HT-29 (cell line): Measurements from ENCODE around the gene PC. TPM values are rescaled to one million over a fixed set of nuclear protein-coding genes. Genes with fewer than 3 reads are reported as not detected.
"Not testable (repeated sequence)": the region's sequence is repeated elsewhere in the genome, so short reads cannot be mapped to it uniquely, and the experiment has no call there.

ENCODE experiments used
- DNase-seq: peaks from one replicate; pipeline ENCODE4 v3.0.0-alpha.2; 2015; ENCODE audit warnings: low spot score
- total RNA-seq: library from RNA; depleted of rRNA; stranded (reverse); fragments of >200 nt; shearing (Covaris generic); gene quantifications from 2 replicates; pipeline ENCODE4 v1.2.3, GENCODE V29; 2014

Gene PC
- total RNA-seq, 1 experiment from 2014 or later, result 48.8 TPM

- no peak for DNase-seq
These were observed 20.5 kb upstream of the PC start for GRCh38 chr11:66978717-66979116.

DNA sequence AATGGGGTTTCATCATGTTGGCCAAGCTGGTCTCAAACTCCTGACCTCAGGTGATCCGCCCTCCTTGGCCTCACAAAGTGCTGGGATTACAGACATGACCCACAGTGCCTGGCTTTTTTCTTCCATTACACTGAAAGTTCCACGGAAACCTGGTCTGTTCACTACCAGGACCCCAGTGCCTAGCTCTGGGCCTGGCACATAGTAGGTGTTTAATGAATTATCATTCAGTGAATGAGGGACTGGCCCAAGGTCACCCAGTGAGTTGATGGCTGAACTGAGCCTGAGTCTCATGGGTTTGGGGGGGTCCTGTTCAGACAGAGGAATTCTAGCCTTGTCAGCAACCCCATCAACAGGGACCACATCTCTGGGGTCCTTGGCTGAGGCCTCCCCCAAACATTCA is 20.0 kb upstream of the PC start:
- DNase-seq, result no peak

DNA sequence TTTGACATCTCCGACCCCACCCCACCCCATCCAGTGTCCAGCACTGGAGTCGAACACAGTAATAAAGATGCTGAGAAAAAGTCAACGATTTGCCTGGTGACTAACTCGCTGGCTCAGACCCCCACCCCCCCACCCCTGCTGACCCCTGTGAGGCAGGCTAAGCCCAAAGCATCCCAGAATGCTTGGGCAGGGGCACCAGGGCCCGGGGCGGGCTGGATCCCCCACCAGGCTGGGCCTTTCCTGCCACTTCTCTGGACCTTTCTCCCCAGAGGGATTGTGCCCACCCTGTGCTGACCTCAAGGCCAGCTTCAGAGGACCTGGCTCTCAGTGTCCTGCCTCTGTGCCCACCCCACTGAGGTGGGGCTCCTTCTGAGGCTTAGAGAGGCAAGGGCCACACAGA is 18.7 kb upstream of the PC start:
- DNase-seq, result no peak

DNA sequence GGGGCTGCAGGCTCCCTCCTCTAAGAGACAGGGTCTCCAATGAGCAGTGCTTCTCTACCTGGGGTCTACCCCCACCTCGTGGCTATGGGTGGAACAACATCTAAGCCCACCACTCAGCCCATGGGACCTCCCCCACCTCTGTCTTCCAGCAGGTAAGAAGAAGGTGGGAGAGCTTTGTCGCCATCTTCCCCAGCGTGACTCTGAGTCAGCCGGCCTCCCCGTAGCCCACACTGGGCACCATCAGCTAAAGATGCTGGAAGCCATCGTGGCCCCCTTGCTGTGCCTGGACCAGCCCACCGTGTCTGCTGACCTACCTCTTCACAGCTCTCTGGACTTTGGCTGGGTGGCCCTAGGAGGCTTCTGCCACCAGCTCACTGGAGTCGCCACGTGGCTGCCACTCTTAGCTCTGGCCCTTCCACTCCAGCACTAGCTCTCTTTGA is 17.9 kb upstream of the PC start:
- DNase-seq, result no peak

- no peak for DNase-seq
These were observed 17.3 kb upstream of the PC start for GRCh38 chr11:66975405-66976027.

- DNase-seq, result no peak
These were observed 16.7 kb upstream of the PC start, which contains the start of gene C11orf86 for GRCh38 chr11:66974724-66975404. Gene C11orf86 (plus strand): TSS chr11:66975304. CDS start chr11:66975363, 59 bp downstream.

DNA sequence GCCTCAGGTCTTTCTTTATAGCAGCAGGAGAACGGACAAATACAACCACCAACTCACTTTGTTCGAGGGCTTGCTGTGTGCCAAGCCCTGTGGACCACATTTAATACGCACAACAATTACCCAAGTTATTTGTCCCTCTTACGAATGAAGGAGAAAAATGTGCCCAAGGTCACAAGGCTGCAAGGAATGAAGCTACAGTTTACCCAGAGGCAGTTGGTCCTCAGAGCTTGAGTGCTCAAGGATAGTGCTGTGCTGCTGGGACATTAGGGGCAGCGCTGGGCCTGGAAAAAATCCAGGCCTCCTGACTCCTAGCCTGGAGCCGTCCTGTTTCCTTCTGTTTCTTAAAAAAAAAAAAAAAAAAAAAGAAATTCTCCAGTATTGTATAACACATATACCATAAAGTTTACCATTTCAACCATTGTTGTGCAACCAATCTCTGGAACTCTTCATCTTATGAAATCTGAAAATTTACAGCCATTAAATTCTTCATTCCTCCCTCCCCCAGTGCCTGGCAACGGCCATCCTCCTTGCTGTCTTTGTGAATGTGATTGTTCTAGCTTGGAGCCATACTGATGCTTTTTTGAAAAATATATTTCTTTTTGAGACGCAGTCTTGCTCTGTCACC is 15.9 kb upstream of the PC start:
- no peak for DNase-seq

DNA sequence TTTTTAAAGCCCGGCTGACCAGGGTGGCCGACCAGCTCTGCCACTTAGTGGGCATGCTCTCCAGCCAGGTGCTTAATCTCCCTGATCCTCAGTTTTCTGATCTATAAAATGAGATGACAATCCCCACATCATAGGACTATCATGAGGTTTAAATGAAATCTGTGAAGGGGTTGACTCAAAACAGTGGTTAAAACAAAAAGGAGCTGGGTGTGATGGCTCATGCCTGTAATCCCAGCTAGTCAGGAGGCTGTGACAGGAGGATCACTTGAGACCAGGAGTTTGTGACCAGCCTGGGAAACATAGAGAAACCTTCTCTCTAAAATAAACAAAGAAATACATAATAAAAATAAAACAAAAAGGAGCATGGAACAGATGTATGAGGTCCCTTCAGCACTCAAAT is 13.3 kb upstream of the PC start:
- DNase-seq, result no peak

DNA sequence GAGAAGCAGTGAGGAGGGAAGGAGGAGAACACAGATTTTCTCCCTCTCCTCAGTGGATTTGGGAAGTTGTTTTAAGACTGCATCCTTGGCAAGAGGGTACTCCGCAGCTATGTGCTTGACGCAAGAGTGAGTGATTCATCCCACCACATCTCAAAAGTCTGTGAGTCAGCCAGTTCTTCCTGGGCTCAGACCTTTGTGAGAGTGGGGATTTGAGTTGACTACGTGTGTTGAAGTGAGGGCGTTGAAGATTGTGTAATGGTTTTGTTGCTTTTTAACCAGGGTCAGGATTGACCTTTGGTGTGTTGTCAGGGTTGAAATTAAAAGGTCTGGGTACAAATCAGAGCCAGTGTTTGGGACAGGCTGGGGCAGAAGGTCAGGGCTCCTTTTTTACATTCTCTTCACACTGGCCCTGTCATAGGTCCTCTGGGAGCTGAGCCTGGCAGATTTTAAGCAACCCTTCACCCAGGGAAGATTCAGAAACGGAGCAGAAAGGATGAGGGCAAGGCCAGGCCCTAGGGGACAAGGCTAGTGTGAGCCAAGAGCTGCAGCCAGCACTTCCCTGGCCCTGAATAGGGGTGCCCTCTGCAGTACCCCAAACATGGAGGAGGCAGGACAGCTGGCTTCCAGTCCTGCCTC is 12.7 kb upstream of the PC start:
- peak; percentile 54 for DNase-seq

- no peak for DNase-seq
These were observed 12.2 kb upstream of the PC start for GRCh38 chr11:66970371-66970806.

DNA sequence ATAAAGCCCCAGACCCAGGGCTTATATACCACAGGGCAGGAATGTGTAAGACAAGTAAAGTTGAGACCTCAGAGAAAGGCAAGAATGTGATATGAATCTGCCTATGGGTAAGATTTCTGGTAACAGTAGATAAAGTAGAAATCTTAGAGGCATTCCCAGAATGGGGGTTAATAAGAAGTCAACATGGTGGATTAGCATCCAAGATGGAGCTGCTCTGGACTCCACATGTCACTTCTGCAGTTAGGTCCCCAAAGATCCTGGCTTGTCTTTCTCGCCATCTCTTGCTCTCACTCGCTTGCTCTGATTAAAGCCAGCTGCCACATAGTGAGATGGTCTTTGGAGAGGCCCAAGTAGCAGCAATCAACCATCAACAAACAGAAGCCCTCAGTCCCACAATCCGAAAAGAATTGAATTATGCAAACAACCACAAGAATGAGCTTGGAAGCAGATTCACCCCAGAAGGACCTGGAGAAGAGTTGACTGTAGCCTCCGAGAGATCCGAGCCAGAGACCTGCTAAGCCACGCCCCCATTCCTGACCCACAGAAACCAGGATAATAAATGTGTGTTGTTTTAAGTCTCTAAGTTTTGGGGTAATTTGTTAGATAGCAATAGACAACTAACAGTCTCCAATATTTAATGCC is 11.5 kb upstream of the PC start:
- no peak for DNase-seq

GRCh38 chr11:66967670-66968425 is 9.7 kb upstream of the PC start:
- no peak for DNase-seq

- DNase-seq, result no peak
These were observed 8.2 kb upstream of the PC start for GRCh38 chr11:66966351-66966750.

DNA sequence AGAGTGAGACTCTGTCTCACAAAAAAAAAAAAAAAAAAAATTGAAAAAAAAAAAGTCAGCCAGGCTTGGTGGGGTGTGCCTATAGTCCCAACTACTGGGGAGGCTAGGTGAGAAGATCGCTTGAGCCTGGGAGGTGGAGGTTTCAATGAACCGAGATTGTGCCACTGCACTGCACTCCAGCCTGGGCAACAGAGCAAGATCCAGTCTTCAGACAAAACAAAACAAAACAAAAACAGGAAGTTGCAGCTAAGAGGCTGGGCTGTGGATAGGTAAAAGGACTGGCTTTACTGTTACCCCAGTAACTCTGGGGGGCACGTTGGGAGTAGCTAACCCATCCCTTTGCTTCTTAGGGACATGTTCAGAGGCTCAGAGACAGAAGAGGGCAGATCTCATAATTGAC is 6.3 kb upstream of the PC start:
- DNase-seq, result no peak

DNA sequence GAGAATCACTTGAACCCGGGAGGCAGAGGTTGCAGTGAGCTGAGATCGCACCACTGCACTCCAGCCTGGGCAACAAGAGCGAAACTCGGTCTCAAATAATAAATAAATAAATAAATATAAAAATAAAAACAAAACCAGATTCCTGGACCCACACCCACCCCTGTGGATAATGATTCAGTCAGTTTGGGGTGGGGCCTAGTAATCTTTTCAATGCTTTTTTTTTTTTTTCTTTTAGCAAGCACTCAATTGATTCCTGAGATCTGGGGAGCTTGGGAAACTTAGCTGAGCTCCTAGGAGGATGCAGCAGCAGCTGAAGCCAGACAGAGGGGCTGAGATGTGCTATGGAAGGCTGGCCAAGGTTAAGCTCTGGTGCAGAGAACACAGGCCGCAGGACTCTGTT is 4.6 kb upstream of the PC start:
- no peak for DNase-seq

DNA sequence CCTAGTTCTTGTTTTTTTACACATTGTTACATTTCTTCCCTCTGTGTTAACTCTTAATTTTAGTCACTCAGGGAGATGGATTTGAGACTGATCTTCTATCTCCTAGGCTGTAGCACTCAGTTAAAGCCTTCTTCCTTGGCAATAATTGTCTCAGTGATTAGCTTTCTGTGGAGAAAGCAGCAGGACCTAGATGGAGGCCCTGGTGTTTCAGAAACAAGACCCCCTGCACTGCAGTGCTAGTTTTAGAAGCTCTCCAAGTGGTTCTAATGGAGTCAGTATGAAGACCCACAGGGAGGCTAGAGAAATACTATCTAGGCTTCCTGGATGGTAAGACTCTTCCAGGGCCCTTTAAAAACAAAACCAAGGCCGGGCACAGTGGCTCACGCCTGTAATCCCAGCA is 4.1 kb upstream of the PC start:
- DNase-seq, result no peak

GRCh38 chr11:66961691-66962213 is 3.6 kb upstream of the PC start:
- DNase-seq, result not testable (repeated sequence)

DNA sequence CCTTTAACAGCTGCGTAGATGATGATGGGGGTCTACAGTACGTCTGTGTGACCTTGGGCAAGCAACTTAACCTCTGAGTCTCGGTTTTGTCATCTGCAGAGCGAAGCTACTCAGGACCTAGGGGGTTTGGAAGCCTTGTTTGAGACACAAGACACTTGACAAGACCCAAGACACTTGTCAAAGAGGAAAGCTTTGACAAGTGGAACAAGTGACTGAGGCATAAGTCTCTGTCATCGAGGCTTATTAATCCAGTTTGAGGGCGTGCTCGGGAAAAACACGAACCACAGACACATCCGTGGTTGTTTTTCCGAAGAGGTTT is 732 bp upstream of the PC start:
- no peak for DNase-seq

DNA sequence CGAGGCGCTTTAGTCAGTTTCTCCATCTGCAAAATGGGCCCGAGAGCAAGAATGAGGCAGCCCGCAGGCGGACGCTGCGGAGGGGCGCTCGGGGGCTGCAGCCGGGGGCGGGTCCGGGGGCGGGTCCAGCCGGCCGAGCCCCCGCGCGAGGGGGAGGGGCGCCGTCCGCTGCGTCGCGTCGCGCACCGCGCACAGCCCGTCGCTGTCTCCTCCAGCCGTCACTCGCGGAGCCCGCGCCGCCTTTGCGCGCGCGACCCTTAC is 282 bp downstream of the PC start:
- no peak for DNase-seq

DNA sequence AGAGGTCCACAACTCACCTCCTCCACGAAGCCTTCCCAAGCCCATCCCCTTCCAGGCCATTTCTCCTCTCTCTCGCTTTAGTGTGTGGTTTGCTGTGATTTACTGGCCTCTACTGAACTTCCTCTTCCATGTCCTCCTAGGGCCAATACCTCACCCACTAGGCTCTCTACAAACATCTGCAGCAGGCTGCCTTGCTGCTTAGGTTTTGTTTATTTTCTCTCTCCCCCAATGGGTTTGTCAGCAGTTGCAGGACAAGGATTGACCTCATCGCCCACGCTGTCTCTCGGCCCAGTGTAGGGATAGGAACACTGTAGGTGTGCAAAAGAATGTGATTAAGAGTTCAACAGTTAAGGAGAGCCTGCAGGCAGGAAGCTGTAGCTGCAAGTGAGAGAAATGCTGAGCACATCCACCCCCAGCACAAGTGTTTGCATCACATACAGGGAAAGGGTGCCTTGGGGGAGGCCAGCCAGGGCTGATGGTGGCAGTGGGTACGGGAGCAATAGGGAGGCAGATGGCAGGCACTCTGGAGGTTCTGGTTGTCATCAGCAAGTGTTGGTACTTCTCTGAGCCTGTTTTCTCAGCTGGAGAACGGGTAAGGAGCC is 1.4 kb downstream of the PC start:
- peak; percentile 42 for DNase-seq
